HFF-Myc (cell line): ENCODE measurements around the gene EIF4H.

Source experiments
- DNase-seq: peaks from one replicate; pipeline ENCODE4 v3.0.0-alpha.2; 2011; ENCODE audit warnings: low read depth; ENCODE audit errors: extremely low read depth
- H3K4me3 ChIP-seq: replicated peaks from 2 replicates; pipeline ENCODE4 v1.5.1; 2011; ENCODE audit warnings: low read depth, mild to moderate bottlenecking, control low read depth, low read length
- CTCF ChIP-seq: IDR thresholded peaks from 2 replicates; pipeline ENCODE4 v1.5.1; 2012; ENCODE audit warnings: mild to moderate bottlenecking, low read depth, low read length, control low read depth; ENCODE audit errors: missing control alignments

EIF4H gene

GRCh38 chr7:74225400-74225799 is 51.2 kb downstream of the EIF4H start:
- no peak overlapping the region for H3K4me3 ChIP-seq
- DNase-seq = no peak
- no peak for TF ChIP-seq CTCF

- DNase-seq = no peak
- H3K4me3 ChIP-seq = no peak overlapping the region
- TF ChIP-seq CTCF = no peak
Observed at GRCh38 chr7:74226633-74227032, 52.5 kb downstream of the EIF4H start.

GRCh38 chr7:74228951-74229900 is 55.1 kb downstream of the EIF4H start:
- TF ChIP-seq CTCF = no peak
- no peak for DNase-seq
- no peak overlapping the region for H3K4me3 ChIP-seq

GRCh38 chr7:74230446-74231231 is 56.5 kb downstream of the EIF4H start:
- DNase-seq = no peak
- no peak for TF ChIP-seq CTCF
- H3K4me3 ChIP-seq = no peak overlapping the region

GRCh38 chr7:74231232-74231590 is 57.1 kb downstream of the EIF4H start:
- no peak for DNase-seq
- no peak for TF ChIP-seq CTCF
- no peak overlapping the region for H3K4me3 ChIP-seq

GRCh38 chr7:74233655-74234285 is 59.6 kb downstream of the EIF4H start:
- no peak for DNase-seq
- no peak for TF ChIP-seq CTCF
- H3K4me3 ChIP-seq = no peak overlapping the region
